BJ (cell line): ENCODE data around the gene CCDC9. TPM values are rescaled to one million over a fixed set of nuclear protein-coding genes. Genes with fewer than 3 reads are reported as not detected.

ENCODE experiments used
- CTCF ChIA-PET: fragments of 350-600 bp; formaldehyde crosslinking; extraction: SDS; loops from one replicate; lab custom pipeline; 2021; ENCODE audit warnings: antibody characterized with exemption, inconsistent platforms; lab: Yijun Ruan, JAX
- POLR2A ChIA-PET: fragments of 300-600 bp; sonication (Branson Sonifier 250); formaldehyde crosslinking; extraction: SDS; loops from one replicate; lab custom pipeline; 2021; ENCODE audit warnings: antibody characterized with exemption; lab: Charles Lee
- DNase-seq: peaks from one replicate; pipeline ENCODE4 v3.0.0-alpha.2; 2011; ENCODE audit warnings: low read depth
- H3K27me3 ChIP-seq: 2 replicates; pipeline ENCODE4 v1.6.0; 2011; ENCODE audit warnings: low read length; ENCODE audit not compliant: control insufficient read depth, insufficient read depth
- H3K36me3 ChIP-seq: 2 replicates; pipeline ENCODE4 v1.5.1; 2011; ENCODE audit warnings: low read length; ENCODE audit not compliant: control insufficient read depth, insufficient read depth
- H3K4me3 ChIP-seq: 2 replicates; pipeline ENCODE4 v1.5.1; 2011; ENCODE audit warnings: low read depth, mild to moderate bottlenecking, control low read depth, low read length
- CTCF ChIP-seq: IDR thresholded peaks from 2 replicates; pipeline ENCODE4 v1.5.1; 2011; ENCODE audit warnings: low read depth, mild to moderate bottlenecking, control low read depth, inconsistent platforms, low read length, moderate library complexity; ENCODE audit not compliant: insufficient read depth
- polyA plus RNA-seq: library from polyadenylated mRNA; depleted of rRNA; stranded (reverse); fragments of >200 nt; gene quantifications from 2 replicates; pipeline ENCODE4 v1.2.3, GENCODE V29; 2011

CCDC9 gene
- polyA plus RNA-seq, 1 experiment: 4.1 TPM

GRCh38 chr19:47268028-47268427 lies 11.7 kb downstream of the CCDC9 start:
- Histone ChIP-seq H3K27me3 (no peaks in the 10 kb centered on the region), H3K36me3 (peaks cover 37% of the 10 kb centered on the region), H3K4me3 (no peak overlapping the region)
- no peak for TF ChIP-seq CTCF
- ChIA-PET CTCF (interaction anchor here (1.2 kb wide), 1 partner anchor 11 kb away, joined by 3 read pairs; no protein-coding TSS in a partner anchor), POLR2A (no interaction called here)
- no peak for DNase-seq

- no peak for DNase-seq
- H3K36me3 ChIP-seq: peaks cover 33% of the 10 kb centered on the region
- no peak overlapping the region for H3K4me3 ChIP-seq
- TF ChIP-seq CTCF: no peak
- CTCF ChIA-PET: no interaction called here
- H3K27me3 ChIP-seq: no peaks in the 10 kb centered on the region
- POLR2A ChIA-PET: interaction anchor here (0.6 kb wide), 1 partner anchor 92 kb away, joined by 3 read pairs; no protein-coding TSS in a partner anchor
Observed at GRCh38 chr19:47269596-47269995, 13.3 kb downstream of the CCDC9 start.

GRCh38 chr19:47270408-47270807 lies 14.1 kb downstream of the CCDC9 start:
- TF ChIP-seq CTCF: no peak
- H3K27me3 ChIP-seq: no peaks in the 10 kb centered on the region
- DNase-seq: no peak
- no peak overlapping the region for H3K4me3 ChIP-seq
- POLR2A ChIA-PET: no interaction called here
- CTCF ChIA-PET: no interaction called here
- peaks cover 28% of the 10 kb centered on the region for H3K36me3 ChIP-seq

GRCh38 chr19:47271949-47272348 lies 15.6 kb downstream of the CCDC9 start:
- no peak for TF ChIP-seq CTCF
- CTCF ChIA-PET: interaction anchor here (0.9 to 1.1 kb wide), 2 partner anchors 14 to 24 kb away, joined by 3 to 4 read pairs; no protein-coding TSS in a partner anchor
- POLR2A ChIA-PET: no interaction called here
- DNase-seq: no peak
- no peaks in the 10 kb centered on the region for H3K27me3 ChIP-seq
- no peak overlapping the region for H3K4me3 ChIP-seq
- H3K36me3 ChIP-seq: peaks cover 24% of the 10 kb centered on the region

GRCh38 chr19:47272448-47273312 lies 16.4 kb downstream of the CCDC9 start:
- H3K4me3 ChIP-seq: peak overlapping the region; percentile 78
- POLR2A ChIA-PET: no interaction called here
- H3K27me3 ChIP-seq: no peaks in the 10 kb centered on the region
- CTCF ChIA-PET: interaction anchor here (0.9 to 1.1 kb wide), 2 partner anchors 15 to 25 kb away, joined by 3 to 4 read pairs; no protein-coding TSS in a partner anchor
- peaks cover 19% of the 10 kb centered on the region for H3K36me3 ChIP-seq
- DNase-seq: no peak
- no peak for TF ChIP-seq CTCF
